ENCODE results near the gene EHMT1.
"Not testable (repeated sequence)": the region's sequence is repeated elsewhere in the genome, so short reads cannot be mapped to it uniquely, and the experiment has no call there.

The EHMT1 gene

GRCh38 chr9:137727716-137728115 is 108.9 kb downstream of the EHMT1 start:
- DNase-seq (ENCODE audit: low read depth), result no peak
- H3K4me3 ChIP-seq (ENCODE audit: low read length), result no peak overlapping the region
- no peak for TF ChIP-seq CTCF (conservative IDR thresholded peaks at IDR 0.05; ENCODE audit: low read length)

GRCh38 chr9:137728444-137729311 is 109.9 kb downstream of the EHMT1 start:
- H3K4me3 ChIP-seq (ENCODE audit: low read length), result no peak overlapping the region
- no peak for DNase-seq (ENCODE audit: low read depth)
- no peak for TF ChIP-seq CTCF (conservative IDR thresholded peaks at IDR 0.05; ENCODE audit: low read length)

GRCh38 chr9:137731216-137731946 is 112.6 kb downstream of the EHMT1 start:
- H3K4me3 ChIP-seq (ENCODE audit: low read length), result no peak overlapping the region
- no peak for DNase-seq (ENCODE audit: low read depth)
- no peak for TF ChIP-seq CTCF (conservative IDR thresholded peaks at IDR 0.05; ENCODE audit: low read length)

GRCh38 chr9:137731947-137732813 is 113.4 kb downstream of the EHMT1 start:
- TF ChIP-seq CTCF (conservative IDR thresholded peaks at IDR 0.05; ENCODE audit: low read length), result no peak
- H3K4me3 ChIP-seq (ENCODE audit: low read length), result no peak overlapping the region
- no peak for DNase-seq (ENCODE audit: low read depth)

- no peak for TF ChIP-seq CTCF (conservative IDR thresholded peaks at IDR 0.05; ENCODE audit: low read length)
- no peak overlapping the region for H3K4me3 ChIP-seq (ENCODE audit: low read length)
- DNase-seq (ENCODE audit: low read depth), result no peak
Observed at GRCh38 chr9:137733429-137733828, 114.6 kb downstream of the EHMT1 start.

GRCh38 chr9:137734181-137734580 is 115.4 kb downstream of the EHMT1 start:
- no peak for DNase-seq (ENCODE audit: low read depth)
- TF ChIP-seq CTCF (conservative IDR thresholded peaks at IDR 0.05; ENCODE audit: low read length), result no peak
- H3K4me3 ChIP-seq (ENCODE audit: low read length), result no peak overlapping the region

- H3K4me3 ChIP-seq (ENCODE audit: low read length); DNase-seq (ENCODE audit: low read depth): not testable (repeated sequence)
Observed at GRCh38 chr9:137738182-137738696, 119.4 kb downstream of the EHMT1 start.
